Superior temporal gyrus (tissue), 1 donor: ENCODE results near the gene LUZP1.

ENCODE experiments used
- DNase-seq: peaks from one replicate; pipeline ENCODE4 v3.0.0-alpha.2; 2016; ENCODE audit errors: extremely low spot score

LUZP1 gene

DNA sequence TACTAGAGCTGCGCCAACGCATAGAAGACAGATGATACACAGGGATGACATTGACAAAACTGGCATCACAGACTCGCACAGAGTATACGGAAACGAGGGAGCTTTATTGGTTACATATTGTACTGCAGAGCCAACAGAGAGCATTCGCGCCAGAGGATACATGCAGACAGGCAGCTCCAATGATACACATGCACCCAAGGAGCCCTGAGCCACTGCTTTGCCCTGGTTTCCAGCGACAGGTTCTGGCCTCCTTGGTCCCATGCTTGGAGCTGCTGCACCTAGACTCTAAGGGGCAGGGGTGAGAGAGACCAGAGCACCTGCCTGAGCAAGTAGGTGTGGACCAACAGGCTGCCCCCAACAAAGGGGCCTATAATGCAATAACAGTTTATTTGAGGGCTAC, 83.8 kb downstream of the LUZP1 start:
- DNase-seq = no peak

DNA sequence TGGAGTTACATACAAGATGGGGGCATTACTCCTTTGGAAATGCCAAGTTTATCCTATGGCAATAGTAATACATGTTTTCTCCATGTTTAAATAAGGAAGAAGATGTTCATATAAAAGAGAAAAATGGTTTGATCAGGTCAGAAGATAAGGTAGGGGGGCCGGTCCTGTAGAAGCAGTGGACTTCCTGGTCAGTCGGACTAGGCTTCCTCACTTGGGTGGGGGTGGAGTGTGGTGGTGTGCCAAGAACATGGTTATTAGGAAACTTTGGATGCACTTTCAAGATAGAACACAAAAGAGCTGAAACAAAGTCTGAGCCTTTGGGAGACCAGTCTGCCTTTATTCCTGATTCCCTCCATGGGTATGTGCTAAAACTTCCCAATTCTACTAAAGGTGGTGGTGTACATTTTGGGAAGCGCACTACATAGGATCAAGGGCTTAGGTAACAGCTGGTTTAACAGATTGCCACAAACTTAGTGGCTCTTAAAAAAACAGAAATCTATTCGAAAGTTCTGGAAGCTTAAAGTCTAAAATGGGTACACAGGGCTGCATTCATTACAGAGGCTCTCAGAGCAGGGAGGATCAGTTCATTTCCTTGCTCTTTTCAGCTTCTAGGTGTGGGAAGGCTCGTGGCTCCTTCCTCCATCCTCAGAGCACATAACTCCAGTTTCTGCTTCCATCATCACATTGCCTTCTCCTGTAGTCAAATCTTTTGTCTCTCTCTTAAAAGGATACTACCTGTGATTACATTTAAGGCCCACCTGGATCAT, 84.8 kb downstream of the LUZP1 start:
- no peak for DNase-seq

DNA sequence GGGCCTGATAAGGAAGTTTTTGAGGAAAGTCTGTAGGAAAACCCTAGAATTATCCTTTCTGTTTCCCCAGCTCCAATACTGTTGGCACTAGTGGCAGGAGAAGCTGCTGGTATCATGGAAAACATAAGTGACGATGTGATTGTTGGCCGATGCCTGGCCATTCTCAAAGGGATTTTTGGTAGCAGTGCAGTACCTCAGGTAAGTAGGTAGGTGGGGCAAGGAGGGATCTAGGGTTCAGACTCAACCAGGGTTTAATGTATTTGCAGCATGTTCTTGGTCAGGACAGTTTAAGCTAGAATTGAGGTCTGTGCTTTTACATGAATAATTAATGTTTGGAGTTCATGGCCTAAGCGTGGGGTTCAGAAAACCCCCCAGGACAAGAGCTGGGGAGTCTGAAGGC, 87.3 kb downstream of the LUZP1 start:
- DNase-seq = no peak

DNA sequence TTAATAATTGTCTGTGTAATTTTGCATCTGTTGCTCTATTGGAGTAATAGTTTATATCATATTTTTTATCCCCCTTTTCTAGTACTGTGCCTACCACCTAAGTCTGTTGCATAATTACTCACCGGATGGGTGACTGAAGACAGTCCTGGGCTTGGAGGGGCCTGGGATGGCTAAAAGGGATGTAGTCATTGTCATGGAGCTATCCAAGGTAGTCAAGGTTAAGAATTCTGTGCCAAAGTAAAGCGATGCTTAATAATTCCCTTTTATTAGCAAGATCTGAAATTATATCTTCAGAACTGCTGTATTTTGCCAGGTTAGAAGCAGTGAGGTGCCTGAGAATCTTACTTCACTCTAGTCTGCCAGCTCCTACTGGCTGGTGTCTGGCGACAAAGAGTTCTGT, 87.8 kb downstream of the LUZP1 start:
- DNase-seq = no peak

DNA sequence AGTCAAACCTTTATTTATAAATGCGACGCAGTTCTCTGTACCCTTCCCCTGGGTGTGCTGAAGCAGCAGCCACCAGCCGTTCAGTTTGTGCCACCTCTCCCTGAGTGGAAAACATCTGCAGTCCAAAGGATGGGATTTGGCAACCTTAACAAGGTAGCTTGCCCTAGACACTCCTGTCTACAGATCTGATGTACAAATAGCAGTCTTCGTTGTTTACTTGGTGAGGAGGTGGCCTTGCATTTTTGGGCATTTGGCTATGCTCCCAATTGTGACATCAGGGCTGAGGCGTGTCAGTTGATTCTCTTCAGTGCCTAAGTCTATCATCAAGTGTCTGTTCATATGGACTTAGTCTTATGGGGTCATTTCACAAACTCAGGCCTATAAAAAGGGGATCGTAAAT, 89.6 kb downstream of the LUZP1 start:
- DNase-seq = no peak

DNA sequence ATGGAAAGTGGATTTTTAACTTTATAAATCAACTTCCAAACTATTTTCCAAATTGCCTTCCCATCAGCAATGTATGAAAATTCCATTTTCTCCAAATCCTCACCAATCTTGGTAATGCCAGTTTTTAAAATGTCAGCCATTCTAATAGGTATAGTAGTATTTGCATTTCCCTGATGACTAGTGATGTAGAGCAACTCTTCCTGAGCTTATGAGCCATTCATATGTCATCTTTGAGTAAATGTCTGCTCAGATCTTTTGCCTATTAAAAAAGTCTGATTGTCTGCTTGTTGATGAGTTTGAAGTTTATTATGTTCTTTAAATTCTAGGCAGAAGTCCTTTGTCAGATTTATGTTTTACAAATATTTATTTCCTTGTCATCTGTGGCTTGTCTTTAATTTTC, 94.6 kb downstream of the LUZP1 start:
- no peak for DNase-seq

DNA sequence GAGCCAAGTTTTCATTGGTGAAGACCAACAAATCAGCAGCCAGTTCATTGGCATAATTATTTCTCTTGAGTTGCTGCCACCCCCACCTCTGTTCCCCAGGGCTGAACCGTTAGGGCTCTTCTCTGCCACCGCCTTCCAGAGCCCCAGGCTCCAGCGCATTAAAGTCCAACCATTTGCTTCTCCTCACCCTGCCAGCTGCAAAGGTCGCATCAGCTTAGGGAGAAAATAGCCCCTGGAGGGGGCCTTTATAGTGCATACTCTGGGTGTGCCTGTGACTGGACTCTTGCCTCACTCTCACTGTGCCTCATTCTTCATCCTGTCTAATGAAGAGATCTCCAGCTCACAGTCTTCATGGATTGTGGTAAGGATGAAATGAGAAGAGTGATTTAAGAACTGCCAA, 99.0 kb downstream of the LUZP1 start:
- no peak for DNase-seq

DNA sequence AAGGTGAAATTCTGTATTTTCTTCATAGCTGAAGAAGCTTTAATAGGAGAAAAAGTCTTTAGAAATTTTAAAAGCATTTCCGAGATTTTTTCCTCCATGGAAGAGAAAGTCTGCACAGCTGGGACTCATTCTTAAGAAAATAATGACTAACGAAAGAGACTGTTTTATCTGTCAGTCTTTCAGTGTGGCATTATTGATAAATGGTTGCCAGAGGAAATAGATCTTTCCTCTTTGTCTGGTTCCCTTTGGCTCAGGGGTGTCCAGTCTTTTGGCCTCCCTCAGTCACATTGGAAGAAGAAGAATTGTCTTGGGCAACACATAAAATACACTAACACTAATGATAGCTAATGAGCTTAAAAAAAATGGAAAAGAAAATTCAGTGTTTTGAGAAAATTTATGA, 99.5 kb downstream of the LUZP1 start:
- no peak for DNase-seq

DNA sequence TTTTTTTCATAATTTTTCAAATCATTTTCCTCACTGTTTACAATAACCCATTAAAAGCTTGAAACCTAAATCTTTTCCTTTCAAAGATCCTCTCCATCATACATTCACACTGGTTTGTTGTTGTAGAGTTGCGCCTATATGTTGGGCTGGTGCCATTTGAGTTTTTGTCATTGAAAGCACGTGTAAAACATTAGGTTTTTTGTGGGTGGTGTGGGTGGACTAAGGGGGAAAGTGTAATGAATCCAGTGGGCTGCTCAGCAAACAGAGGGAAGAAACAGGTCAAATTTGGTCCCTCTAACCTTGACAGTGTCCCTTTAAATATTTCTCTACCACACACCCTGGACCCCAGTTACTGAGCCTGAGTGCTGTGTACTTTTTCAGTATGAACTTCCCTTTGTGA, 102.6 kb downstream of the LUZP1 start:
- DNase-seq = no peak

DNA sequence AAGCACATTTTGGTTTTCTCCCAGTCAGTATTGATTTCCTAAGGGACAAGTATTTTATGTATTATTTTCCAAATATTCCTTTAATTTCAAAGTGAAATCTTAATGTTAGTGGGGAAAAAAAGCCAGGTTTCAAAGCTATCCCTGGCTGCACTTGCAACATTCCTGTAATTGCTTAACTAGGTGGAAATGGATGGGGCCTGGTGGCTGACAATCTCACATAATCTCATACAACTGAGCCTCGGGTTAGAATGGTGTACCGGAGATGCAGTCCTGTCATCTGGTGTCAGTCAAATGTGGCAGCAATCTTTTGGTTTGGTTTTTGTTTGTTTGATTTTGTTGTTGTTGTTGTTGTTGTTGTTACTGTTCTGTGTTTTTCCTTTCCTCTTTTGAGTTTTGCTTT, 103.3 kb downstream of the LUZP1 start:
- no peak for DNase-seq

DNA sequence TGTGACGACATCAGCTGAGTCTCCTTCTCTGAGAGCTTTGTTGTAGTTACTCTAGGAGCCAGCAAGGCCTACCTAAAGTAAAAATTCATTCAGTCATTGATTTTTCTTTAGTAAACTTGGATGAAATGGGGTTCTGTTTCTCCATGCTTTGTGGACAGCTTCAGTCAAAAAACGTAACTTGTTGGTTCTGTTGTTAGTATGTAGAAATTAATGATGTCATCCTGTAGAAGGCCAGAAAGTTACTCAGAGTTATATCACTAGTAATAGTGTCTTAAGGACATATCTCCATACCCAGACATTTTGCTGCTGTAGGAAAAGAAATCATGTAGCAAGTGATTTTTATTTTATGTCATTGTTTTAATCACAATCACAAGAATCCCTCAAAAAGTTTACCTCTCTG, 106.4 kb downstream of the LUZP1 start:
- DNase-seq = no peak

DNA sequence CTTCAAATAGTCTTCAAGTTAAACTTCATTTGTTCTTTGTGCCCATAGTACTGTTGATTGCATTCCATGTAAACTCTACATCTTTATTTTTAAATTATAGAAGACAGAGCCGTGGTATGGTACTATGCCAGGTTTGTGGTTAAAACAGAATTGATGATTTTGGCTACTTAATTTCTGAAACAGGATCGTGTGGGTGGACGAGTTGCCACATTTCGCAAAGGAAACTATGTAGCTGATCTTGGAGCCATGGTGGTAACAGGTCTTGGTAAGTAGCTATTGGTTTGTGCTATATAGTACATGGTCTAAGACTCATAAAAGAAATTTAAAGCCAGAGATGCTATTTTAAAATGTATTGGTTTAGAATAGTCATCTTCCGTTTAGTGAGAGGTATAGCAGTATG, 111.4 kb downstream of the LUZP1 start:
- no peak for DNase-seq

DNA sequence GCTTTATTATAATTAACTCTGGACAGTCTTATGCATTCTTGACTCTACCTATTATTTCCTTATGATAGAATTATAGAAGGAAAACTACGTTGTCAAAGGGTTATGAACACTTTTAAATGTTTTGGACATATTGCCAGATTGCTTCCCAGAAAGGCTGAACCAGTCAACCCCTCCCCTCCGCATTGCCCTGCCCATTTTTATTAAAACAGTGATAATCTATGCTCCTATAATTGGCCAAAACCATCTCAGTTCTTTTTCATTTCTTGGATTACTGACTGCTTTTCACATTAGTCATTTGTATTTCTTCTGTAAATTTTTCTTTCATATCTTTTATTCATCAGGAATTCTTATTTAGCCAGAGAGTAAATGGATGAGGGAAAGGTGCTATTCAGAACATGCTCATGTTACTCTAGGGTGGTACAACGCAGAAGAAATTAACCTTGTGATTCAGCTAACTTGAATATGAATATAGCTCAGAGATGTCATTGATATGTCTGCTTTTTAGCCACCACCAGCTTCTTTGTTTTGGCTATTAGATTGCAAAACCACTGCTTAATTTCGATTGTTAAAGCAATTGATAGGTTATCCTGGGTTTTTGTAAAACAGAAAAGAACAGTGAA, 117.3 kb downstream of the LUZP1 start:
- DNase-seq = no peak

DNA sequence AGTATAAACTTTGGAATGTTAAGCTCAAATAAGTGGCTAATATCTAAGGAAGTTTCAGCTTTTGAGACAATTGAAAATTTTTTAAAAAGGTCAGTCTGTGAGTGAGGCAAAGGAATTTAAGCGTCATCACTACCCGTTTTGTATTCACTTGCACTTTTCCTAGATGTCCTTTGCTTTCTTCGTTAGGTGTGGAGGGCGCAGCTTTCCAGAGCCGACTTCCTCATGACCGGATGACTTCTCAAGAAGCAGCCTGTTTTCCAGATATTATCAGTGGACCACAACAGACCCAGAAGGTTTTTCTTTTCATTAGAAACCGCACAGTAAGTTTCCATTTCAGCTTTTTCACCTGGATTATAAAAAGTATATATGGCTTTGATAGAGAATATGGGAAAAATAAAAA, 118.5 kb downstream of the LUZP1 start:
- no peak for DNase-seq

DNA sequence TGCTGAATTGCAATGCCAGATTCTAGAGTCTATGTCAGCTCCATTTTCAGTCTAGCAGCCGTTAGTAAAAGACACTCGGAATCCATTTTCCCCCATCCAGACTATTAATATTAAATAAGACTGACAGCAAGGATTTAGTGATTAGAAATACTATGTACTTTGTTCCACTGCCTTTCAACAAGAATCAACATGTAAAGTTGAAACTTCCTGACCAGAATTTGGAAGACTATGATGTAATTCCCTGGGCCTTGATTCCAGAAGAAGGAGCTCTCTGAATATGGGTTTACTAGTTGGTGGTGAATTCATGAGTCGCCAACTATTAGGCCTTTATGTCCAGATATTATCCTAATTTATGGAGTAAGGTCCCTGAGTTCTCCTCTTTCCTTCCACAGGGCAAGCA, 124.6 kb downstream of the LUZP1 start:
- DNase-seq = no peak

DNA sequence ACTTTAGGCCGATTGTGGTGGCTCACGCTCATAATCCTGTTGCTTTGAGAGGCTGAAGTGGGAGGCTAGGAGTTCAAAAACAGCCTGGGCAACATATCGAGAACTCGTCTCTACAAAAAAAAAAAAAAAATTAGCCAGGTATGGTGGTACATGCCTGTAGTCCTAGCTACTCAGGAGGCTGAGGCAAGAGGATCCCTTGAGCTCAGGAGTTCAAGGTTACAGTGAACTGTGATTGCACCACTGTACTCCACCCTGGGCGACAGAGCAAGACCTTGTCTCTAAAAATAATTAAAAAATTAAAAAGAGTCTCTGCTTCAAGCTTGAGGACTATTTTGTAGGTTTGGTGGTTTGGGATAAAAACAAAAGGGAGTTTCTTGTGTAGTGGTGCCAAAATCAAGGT, 128.1 kb downstream of the LUZP1 start:
- no peak for DNase-seq

DNA sequence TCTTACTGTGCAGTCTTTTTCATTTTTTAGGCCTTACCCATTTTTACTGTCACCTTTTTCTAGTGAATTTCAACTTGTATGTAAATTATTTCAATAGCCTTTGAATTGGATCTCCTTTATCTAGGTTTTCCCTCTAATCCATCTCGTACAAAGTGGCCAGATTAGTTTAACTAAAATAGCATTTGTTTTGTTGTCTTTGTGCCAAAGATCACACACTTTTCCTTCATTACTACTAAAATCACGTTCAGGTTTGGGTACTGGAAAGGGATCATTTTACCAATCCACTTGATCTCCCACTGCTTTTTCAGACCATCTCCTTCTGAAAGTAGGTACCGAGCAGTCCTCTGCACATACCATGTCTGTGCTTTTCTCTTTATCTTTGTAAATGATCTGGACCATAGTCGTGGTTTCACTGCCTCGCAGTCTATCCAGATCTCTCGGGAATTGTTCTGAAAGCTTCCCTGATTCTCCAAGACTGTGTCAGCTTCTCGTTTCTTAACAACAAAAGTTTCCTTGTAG, 129.3 kb downstream of the LUZP1 start:
- DNase-seq = no peak

DNA sequence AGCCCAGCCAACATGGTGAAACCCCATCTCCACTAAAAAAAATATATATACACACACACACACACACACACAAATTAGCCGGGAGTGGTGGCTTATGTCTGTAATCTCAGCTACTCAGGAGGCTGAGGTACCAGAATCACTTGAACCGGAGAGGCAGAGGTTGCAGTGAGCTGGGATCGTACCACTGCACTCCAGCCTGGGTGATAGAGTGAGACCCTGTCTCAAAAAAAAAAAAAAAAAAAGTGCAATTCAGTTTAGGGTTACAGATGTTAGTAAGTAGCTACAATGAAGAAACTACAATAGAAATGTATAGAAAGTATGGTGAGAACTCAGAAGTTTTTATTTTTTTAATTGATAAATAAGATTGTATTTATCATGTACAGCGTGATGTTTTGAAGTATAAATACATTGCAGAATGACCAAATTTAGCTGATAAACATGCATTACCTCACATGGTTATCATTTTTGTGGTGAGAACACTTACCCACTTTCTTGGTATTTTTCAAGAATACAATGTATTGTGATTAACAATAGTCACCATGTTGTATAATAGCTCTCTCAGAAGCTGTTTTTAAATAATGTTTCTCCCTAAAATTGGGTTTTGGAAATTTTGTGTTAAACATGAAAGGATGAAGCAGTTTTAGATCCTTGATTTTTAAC, 131.4 kb downstream of the LUZP1 start:
- no peak for DNase-seq

DNA sequence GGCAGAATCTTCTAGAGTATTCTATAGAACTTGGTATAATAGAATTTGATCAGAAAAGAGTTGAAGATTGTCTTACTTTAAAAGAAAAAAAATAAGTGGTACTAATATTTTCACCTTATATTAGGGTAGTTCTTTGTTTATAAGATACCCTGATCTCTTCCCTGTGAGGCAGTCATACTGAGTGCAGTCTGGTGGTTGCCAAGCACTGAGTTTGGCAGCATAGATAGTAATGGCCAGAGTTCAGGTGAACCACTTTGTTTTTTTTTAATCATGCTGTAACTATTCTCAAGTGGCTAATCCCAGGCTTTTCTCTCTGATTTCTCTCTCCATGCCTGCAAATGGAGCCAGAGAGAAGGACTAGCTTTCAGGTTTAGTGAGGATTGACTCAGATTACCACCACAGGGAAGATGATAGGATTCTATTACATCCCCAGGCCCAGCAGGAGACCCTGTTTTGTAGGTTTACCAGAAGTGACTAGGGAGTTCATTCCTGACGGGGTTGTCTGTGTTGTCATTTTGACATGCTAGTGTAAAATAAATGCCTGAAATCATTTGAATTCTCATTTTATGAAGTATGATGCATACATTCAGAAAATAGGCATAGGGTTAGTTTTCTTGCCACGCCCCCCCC, 132.7 kb downstream of the LUZP1 start:
- DNase-seq = no peak
